Skeletal muscle satellite cell (primary cell): ENCODE results near the gene SAP30BP.

Source experiments
- H3K27me3 ChIP-seq: 2 replicates; pipeline ENCODE4 v1.7.0; 2013; ENCODE audit warnings: low read length; ENCODE audit not compliant: control insufficient read depth, insufficient read depth
- H3K36me3 ChIP-seq: 2 replicates; pipeline ENCODE4 v1.7.0; 2013; ENCODE audit warnings: mild to moderate bottlenecking, control low read depth, low read length; ENCODE audit not compliant: insufficient read depth
- H3K4me1 ChIP-seq: 2 replicates; pipeline ENCODE4 v1.7.0; 2013; ENCODE audit warnings: low read length; ENCODE audit not compliant: control insufficient read depth, insufficient read depth
- H3K4me2 ChIP-seq: 2 replicates; pipeline ENCODE4 v1.7.0; 2013; ENCODE audit warnings: mild to moderate bottlenecking, low read length
- H3K4me3 ChIP-seq: 2 replicates; pipeline ENCODE4 v1.7.0; 2013; ENCODE audit warnings: low read length
- H3K9ac ChIP-seq: 2 replicates; pipeline ENCODE4 v1.7.0; 2013; ENCODE audit warnings: mild to moderate bottlenecking, low read depth, low read length, moderate library complexity
- H3K9me3 ChIP-seq: replicated peaks from 2 replicates; pipeline ENCODE4 v1.7.0; 2013; ENCODE audit warnings: mild to moderate bottlenecking, control low read depth, low read length

SAP30BP gene

DNA sequence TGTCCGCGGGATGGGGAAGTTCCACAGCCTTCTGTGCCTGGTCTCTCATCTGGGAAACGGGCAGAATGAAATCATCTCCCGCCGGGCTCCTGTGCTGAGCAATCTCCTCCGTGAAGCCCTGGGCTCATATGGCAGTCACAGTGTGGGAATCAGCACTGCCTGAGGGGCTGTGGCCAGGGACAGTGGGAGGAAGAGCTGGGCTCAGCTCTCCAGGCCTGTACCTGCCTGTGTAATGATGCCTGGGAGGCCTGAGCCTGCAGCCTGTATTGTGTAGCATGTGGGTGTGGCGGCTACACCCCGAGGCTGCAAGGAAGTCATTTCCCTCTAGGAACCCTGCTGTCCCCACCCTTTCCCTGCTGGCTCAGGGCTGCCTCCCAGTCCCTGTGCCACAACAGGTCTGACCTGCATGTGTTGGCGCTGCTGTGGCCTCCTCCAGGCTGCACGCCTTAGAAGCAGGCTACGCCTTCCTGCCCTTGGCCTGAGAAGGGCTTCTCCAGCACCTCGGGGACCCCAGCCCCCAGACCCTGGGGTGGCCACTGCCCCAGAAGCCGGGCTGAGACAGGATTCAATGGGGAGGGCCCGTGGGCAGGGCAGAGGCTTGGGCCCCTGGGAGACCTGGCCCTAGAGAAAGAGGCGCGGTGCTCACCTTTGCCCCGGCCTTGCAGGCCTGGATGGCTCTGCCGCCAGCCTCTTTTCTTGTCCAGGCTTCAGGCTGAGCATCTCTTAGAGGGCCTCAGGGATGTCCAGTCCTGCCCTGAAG lies 56.2 kb downstream of the SAP30BP start:
- no peak overlapping the region for H3K9ac ChIP-seq
- no peaks in the 10 kb centered on the region for H3K36me3 ChIP-seq
- H3K4me3 ChIP-seq, result no peak overlapping the region
- no peak overlapping the region for H3K4me2 ChIP-seq
- no peaks in the 10 kb centered on the region for H3K9me3 ChIP-seq
- peaks cover 6% of the 10 kb centered on the region for H3K4me1 ChIP-seq
- peaks cover 42% of the 10 kb centered on the region for H3K27me3 ChIP-seq

DNA sequence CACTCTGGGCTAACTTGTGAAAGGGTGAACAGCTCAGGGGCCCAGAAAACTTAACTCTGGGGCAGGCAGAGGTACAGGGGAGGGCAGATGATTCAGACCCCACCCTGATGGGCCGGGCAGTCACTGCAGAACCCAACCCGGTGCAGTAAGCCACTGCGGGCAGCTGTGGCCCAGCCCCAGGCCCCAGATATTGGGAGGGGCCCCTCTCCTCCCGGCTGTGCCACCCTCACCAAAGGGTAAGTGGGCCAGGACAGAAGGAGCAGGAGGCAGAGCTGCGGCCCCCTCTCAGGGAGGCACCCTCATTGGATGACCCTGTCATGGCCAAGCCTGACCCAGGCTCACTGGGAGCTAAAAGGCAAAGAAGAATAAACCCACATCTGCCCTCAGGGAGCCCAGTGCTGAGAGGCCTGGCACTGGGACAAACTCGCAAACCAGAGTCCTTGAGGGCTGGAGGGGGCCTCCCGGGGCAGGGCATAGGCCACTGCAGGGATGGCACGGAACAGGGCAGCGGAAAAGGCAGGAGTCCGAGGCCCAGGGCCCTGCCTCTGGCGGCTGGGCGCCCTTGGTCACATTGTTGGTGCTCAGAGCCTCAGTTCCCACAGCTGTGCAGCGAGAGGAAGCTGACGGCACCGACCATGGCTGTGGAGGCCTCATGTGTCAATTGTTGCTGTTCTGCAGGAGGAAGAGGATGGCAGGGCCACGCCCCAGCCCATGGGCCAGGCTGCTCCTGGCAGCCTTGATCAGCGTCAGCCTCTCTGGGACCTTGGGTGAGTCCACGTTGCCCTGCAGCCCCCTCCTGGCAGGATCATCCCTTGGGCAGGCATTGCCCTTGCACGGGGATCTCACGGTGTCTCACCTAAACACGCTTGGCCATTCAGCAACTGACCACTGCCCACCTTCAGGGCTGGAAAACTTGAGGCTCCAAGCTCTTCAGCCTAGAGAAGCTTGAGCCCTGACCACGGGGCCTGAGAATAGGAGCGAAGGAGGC lies 57.2 kb downstream of the SAP30BP start:
- H3K4me3 ChIP-seq, result no peak overlapping the region

DNA sequence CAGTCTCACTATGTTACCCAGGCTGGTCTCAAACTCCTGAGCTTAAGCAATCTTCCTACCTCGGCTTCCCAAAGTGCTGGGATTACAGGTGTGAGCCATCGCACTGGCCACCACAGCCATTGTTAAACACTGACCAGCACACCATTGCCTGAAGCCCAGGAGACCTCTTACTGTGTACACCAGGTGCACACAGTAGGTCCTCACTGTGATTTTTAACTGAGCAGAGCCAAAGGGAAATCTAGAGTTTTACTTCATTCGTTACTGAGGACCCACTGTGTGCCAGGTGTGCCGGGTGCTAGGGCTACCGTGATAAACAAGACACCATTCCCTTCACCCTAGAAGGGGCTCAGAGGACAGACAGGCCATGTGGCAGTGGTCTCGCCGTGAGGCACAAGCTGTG lies 58.4 kb downstream of the SAP30BP start:
- Histone ChIP-seq H3K9ac (no peak overlapping the region), H3K4me2 (no peak overlapping the region), H3K27me3 (peaks cover 23% of the 10 kb centered on the region), H3K36me3 (no peaks in the 10 kb centered on the region), H3K4me1 (peaks cover 6% of the 10 kb centered on the region), H3K9me3 (no peaks in the 10 kb centered on the region), H3K4me3 (no peak overlapping the region)

More for the DNA sequence above, 57.2 kb downstream of the SAP30BP start:
- H3K4me2 ChIP-seq, result no peak overlapping the region
- peaks cover 33% of the 10 kb centered on the region for H3K27me3 ChIP-seq
- H3K9me3 ChIP-seq, result no peaks in the 10 kb centered on the region
- no peak overlapping the region for H3K9ac ChIP-seq
- no peaks in the 10 kb centered on the region for H3K36me3 ChIP-seq
- H3K4me1 ChIP-seq, result peaks cover 6% of the 10 kb centered on the region

DNA sequence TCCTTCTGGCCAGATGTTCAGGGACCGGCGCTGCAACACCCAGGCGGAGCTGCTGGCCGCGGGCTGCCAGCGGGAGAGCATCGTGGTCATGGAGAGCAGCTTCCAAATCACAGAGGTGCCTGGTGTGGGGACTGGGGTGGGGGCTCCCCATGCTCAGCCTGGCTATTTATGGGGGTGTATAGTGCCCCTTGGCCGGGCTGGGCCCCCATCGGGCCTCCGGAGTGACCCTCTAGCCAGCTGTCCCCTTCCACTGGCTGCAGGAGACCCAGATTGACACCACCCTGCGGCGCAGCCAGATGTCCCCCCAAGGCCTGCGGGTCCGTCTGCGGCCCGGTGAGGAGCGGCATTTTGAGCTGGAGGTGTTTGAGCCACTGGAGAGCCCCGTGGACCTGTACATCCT lies 60.3 kb downstream of the SAP30BP start:
- peaks cover 11% of the 10 kb centered on the region for H3K27me3 ChIP-seq
- H3K36me3 ChIP-seq, result no peaks in the 10 kb centered on the region
- H3K4me3 ChIP-seq, result no peak overlapping the region
- H3K4me1 ChIP-seq, result no peaks in the 10 kb centered on the region
- no peak overlapping the region for H3K9ac ChIP-seq
- no peaks in the 10 kb centered on the region for H3K9me3 ChIP-seq
- no peak overlapping the region for H3K4me2 ChIP-seq

DNA sequence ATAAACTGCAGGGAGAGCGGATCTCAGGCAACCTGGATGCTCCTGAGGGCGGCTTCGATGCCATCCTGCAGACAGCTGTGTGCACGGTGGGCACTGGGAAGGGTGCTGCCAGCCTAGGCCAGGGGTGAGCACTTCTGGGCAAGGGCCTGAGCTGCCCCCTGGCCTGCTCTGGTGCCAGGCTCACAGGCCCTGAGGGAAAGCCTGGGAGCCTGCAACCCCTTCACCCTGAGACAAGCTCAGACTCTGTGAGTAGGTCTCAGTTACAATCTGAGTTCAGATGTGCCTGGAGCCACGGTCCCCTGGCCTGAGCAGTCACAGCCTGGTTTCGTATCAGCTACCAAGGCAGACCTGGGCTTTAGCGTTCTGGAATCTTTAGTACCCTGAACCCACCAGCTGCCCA lies 62.2 kb downstream of the SAP30BP start:
- no peak overlapping the region for H3K9ac ChIP-seq
- H3K36me3 ChIP-seq, result no peaks in the 10 kb centered on the region
- H3K4me2 ChIP-seq, result no peak overlapping the region

DNA sequence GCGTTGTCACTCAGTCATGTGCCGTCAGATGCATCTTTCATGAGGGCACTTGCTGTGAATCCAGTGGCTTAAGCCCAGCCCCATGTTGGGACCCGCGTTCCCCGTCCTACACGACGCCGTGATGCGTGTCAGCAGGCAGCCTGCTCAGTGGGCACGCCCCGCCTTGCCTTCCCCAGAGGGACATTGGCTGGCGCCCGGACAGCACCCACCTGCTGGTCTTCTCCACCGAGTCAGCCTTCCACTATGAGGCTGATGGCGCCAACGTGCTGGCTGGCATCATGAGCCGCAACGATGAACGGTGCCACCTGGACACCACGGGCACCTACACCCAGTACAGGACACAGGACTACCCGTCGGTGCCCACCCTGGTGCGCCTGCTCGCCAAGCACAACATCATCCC lies 62.9 kb downstream of the SAP30BP start:
- no peak overlapping the region for H3K9ac ChIP-seq
- no peaks in the 10 kb centered on the region for H3K36me3 ChIP-seq
- no peaks in the 10 kb centered on the region for H3K9me3 ChIP-seq
- no peaks in the 10 kb centered on the region for H3K4me1 ChIP-seq
- H3K4me2 ChIP-seq, result no peak overlapping the region
- H3K27me3 ChIP-seq, result peaks cover 11% of the 10 kb centered on the region
- no peak overlapping the region for H3K4me3 ChIP-seq

More for the DNA sequence above, 62.2 kb downstream of the SAP30BP start:
- Histone ChIP-seq H3K4me3 (no peak overlapping the region), H3K4me1 (no peaks in the 10 kb centered on the region), H3K27me3 (peaks cover 11% of the 10 kb centered on the region), H3K9me3 (no peaks in the 10 kb centered on the region)

DNA sequence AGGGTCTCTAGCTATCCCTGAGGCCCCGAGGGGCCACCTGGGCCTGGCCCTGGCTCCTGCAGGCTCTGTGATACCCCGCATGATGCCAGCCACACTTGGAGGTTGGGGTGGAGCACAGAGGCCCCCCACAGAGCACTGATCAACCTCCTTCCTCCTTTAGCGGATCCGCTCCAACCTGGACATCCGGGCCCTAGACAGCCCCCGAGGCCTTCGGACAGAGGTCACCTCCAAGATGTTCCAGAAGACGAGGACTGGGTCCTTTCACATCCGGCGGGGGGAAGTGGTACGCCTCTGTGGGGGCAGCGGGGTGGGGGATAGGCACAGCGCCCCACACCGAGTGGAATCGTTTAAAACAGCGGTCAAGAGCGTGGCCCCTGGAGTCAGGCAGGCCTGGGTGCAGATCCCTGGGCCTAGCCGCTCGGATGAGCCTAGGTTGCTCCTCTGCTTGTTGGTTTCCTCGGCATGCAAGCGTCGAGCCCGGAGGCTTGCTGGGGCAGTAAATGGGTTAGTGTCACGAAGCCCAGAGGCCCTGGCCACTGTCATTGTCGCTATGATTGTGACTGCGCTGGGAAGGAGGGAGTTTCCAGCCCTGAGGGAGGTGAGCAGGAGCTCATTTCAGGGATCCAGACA lies 64.1 kb downstream of the SAP30BP start:
- H3K36me3 ChIP-seq, result no peaks in the 10 kb centered on the region
- no peaks in the 10 kb centered on the region for H3K4me1 ChIP-seq
- no peak overlapping the region for H3K9ac ChIP-seq
- H3K27me3 ChIP-seq, result peaks cover 6% of the 10 kb centered on the region
- no peak overlapping the region for H3K4me2 ChIP-seq
- H3K9me3 ChIP-seq, result no peaks in the 10 kb centered on the region
- no peak overlapping the region for H3K4me3 ChIP-seq

DNA sequence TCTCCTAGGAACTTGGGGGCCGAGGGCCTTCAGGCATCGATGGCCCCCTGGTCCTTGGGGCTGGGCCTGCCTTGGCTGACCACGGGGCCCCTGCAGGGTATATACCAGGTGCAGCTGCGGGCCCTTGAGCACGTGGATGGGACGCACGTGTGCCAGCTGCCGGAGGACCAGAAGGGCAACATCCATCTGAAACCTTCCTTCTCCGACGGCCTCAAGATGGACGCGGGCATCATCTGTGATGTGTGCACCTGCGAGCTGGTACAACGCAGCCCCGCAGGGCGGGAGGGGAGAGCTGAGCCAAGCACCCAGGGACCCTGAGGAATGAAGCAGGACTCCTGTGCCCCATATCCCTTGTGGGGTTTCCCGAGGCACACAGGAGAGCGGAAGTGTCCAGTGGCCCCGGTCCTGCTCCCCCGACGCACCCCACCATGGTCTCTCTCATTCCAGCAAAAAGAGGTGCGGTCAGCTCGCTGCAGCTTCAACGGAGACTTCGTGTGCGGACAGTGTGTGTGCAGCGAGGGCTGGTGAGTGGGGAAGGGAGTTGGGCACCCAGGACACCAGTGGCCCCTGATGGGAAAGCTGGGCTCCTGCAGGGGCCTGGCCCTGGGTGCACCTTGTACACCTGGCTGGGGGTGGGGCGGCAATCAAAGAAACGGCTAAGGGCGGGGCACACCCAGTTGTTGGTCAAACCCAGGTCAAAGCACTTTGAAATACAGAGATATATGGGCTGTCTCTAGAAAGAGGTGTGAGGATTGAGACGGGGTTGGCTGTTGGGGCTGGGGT lies 64.8 kb downstream of the SAP30BP start:
- Histone ChIP-seq H3K4me3 (no peak overlapping the region), H3K9me3 (no peaks in the 10 kb centered on the region)

DNA sequence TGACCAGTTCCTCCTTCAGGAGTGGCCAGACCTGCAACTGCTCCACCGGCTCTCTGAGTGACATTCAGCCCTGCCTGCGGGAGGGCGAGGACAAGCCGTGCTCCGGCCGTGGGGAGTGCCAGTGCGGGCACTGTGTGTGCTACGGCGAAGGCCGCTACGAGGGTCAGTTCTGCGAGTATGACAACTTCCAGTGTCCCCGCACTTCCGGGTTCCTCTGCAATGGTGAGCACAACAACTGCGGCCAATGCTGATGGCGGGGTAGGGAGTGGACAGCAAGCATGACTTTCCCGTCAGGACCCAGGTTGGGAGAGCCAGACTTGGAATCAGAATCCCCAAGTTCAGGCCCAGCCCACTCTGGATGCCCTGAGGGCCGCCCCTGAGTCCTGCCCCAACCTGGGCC lies 66.3 kb downstream of the SAP30BP start:
- H3K4me2 ChIP-seq, result no peak overlapping the region
- peaks cover 4% of the 10 kb centered on the region for H3K27me3 ChIP-seq
- H3K9ac ChIP-seq, result no peak overlapping the region
- H3K9me3 ChIP-seq, result no peaks in the 10 kb centered on the region
- no peaks in the 10 kb centered on the region for H3K36me3 ChIP-seq
- peaks cover 7% of the 10 kb centered on the region for H3K4me1 ChIP-seq
- no peak overlapping the region for H3K4me3 ChIP-seq

More for the DNA sequence above, 64.8 kb downstream of the SAP30BP start:
- no peak overlapping the region for H3K4me2 ChIP-seq
- no peaks in the 10 kb centered on the region for H3K4me1 ChIP-seq
- no peak overlapping the region for H3K9ac ChIP-seq
- H3K27me3 ChIP-seq, result peaks cover 6% of the 10 kb centered on the region
- no peaks in the 10 kb centered on the region for H3K36me3 ChIP-seq

DNA sequence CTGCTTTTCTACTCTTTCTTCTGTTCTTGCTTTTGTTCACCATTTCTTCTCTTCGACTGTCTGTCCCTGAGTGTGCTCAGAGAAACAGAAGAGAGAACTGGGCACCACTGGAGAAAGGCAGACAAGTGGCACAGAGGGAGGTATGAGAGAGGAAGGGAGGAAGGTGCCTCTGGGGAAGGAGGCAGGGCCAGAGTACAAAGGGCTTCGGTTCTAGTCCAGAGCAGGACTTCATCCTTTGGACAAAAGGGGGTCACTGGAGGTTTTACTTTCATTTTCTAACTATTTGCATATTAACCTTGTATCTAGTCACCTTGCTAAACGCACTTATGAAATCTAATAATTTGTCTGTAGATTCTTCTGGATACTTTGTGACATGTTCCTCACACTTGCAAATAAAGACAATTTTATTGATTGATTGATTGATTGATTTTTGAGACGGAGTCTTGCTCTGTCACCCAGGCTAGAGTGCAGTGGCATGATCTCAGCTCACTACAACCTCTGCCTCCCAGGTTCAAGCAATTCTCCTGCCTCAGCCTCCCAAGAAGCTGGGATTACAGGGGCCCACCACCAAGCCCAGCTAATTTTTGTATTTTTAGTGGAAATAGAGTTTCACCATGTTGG lies 67.6 kb downstream of the SAP30BP start:
- H3K4me3 ChIP-seq, result no peak overlapping the region
- H3K9ac ChIP-seq, result no peak overlapping the region
- H3K9me3 ChIP-seq, result no peaks in the 10 kb centered on the region
- no peak overlapping the region for H3K4me2 ChIP-seq
- peaks cover 4% of the 10 kb centered on the region for H3K27me3 ChIP-seq
- peaks cover 7% of the 10 kb centered on the region for H3K4me1 ChIP-seq
- H3K36me3 ChIP-seq, result no peaks in the 10 kb centered on the region
